ENCODE results near the gene CRMP1.

Gene CRMP1

GRCh38 chr4:5788144-5788543, 104.7 kb downstream of the CRMP1 start:
- FAIRE-seq (no peak), DNase-seq (ENCODE audit: insufficient read length, low spot score) (no peak)
- no peak for TF ChIP-seq CTCF (IDR thresholded peaks at IDR 0.05; ENCODE audit: insufficient read depth, missing control alignments)

GRCh38 chr4:5787311-5787710, 105.6 kb downstream of the CRMP1 start:
- no peak for DNase-seq (ENCODE audit: insufficient read length, low spot score)
- FAIRE-seq: no peak
- TF ChIP-seq CTCF (IDR thresholded peaks at IDR 0.05; ENCODE audit: insufficient read depth, missing control alignments): no peak

- DNase-seq (ENCODE audit: insufficient read length, low spot score): no peak
- TF ChIP-seq CTCF (IDR thresholded peaks at IDR 0.05; ENCODE audit: insufficient read depth, missing control alignments): no peak
- FAIRE-seq: no peak
These were observed 106.8 kb downstream of the CRMP1 start for GRCh38 chr4:5785806-5786680.

GRCh38 chr4:5784960-5785611, 107.8 kb downstream of the CRMP1 start:
- no peak for FAIRE-seq
- no peak for TF ChIP-seq CTCF (IDR thresholded peaks at IDR 0.05; ENCODE audit: insufficient read depth, missing control alignments)
- no peak for DNase-seq (ENCODE audit: insufficient read length, low spot score)

- DNase-seq (ENCODE audit: insufficient read length, low spot score): no peak
- no peak for FAIRE-seq
- TF ChIP-seq CTCF (IDR thresholded peaks at IDR 0.05; ENCODE audit: insufficient read depth, missing control alignments): no peak
These were observed 108.9 kb downstream of the CRMP1 start for GRCh38 chr4:5784021-5784420.

- no peak for DNase-seq (ENCODE audit: insufficient read length, low spot score)
- FAIRE-seq: no peak
- no peak for TF ChIP-seq CTCF (IDR thresholded peaks at IDR 0.05; ENCODE audit: insufficient read depth, missing control alignments)
These were observed 109.4 kb downstream of the CRMP1 start for GRCh38 chr4:5783486-5783885.

All from D721Med (cell line).